ENCODE results near the gene CDKN2C.
"Not testable (repeated sequence)": the region's sequence is repeated elsewhere in the genome, so short reads cannot be mapped to it uniquely, and the experiment has no call there.

CDKN2C gene

GRCh38 chr1:50949286-50949982, 20.6 kb upstream of the CDKN2C start:
- TF ChIP-seq CTCF (IDR thresholded peaks at IDR 0.05; ENCODE audit: low read length) (no peak), EZH2 (IDR thresholded peaks at IDR 0.05; ENCODE audit: borderline replicate concordance, low read length) (no peak)
- H3K27ac ChIP-seq (ENCODE audit: low read depth, low read length, poor library complexity, severe bottlenecking): no peak overlapping the region
- H3K9ac ChIP-seq (ENCODE audit: low read length): no peak overlapping the region
- no peaks in the 10 kb centered on the region for H3F3A ChIP-seq (ENCODE audit: insufficient read depth, low read length)
- no peaks in the 10 kb centered on the region for H3K9me3 ChIP-seq (ENCODE audit: low read length)
- H3K4me3 ChIP-seq (ENCODE audit: low read depth, low read length, poor library complexity, severe bottlenecking): no peak overlapping the region
- H3K27me3 ChIP-seq (ENCODE audit: insufficient read depth, low read length): no peaks in the 10 kb centered on the region
- no peak overlapping the region for H2AFZ ChIP-seq (ENCODE audit: low read length)
- no peaks in the 10 kb centered on the region for H4K20me1 ChIP-seq (ENCODE audit: insufficient read depth, low read length)
- no peaks in the 10 kb centered on the region for H3K9me2 ChIP-seq (ENCODE audit: low read depth, low read length)
- H3K36me3 ChIP-seq (ENCODE audit: insufficient read depth, low read length): peaks cover 42% of the 10 kb centered on the region
- H3K4me2 ChIP-seq (ENCODE audit: low read length): no peak overlapping the region
- no peaks in the 10 kb centered on the region for H3K4me1 ChIP-seq (ENCODE audit: insufficient read depth, low read length, severe bottlenecking)
- H3K79me2 ChIP-seq (ENCODE audit: insufficient read depth, low read length): peaks cover 84% of the 10 kb centered on the region

- H3K4me2 ChIP-seq (ENCODE audit: low read length): no peak overlapping the region
- H3K27ac ChIP-seq (ENCODE audit: low read depth, low read length, poor library complexity, severe bottlenecking): no peak overlapping the region
- no peaks in the 10 kb centered on the region for H3K9me2 ChIP-seq (ENCODE audit: low read depth, low read length)
- H3K27me3 ChIP-seq (ENCODE audit: insufficient read depth, low read length): no peaks in the 10 kb centered on the region
- peaks cover 5% of the 10 kb centered on the region for H3K4me1 ChIP-seq (ENCODE audit: insufficient read depth, low read length, severe bottlenecking)
- no peaks in the 10 kb centered on the region for H3F3A ChIP-seq (ENCODE audit: insufficient read depth, low read length)
- no peak for TF ChIP-seq CTCF (IDR thresholded peaks at IDR 0.05; ENCODE audit: low read length)
- TF ChIP-seq EZH2 (IDR thresholded peaks at IDR 0.05; ENCODE audit: borderline replicate concordance, low read length): no peak
- no peaks in the 10 kb centered on the region for H3K9me3 ChIP-seq (ENCODE audit: low read length)
- no peak overlapping the region for H3K9ac ChIP-seq (ENCODE audit: low read length)
- H4K20me1 ChIP-seq (ENCODE audit: insufficient read depth, low read length): no peaks in the 10 kb centered on the region
- H2AFZ ChIP-seq (ENCODE audit: low read length): no peak overlapping the region
- no peak overlapping the region for H3K4me3 ChIP-seq (ENCODE audit: low read depth, low read length, poor library complexity, severe bottlenecking)
- peaks cover 84% of the 10 kb centered on the region for H3K79me2 ChIP-seq (ENCODE audit: insufficient read depth, low read length)
- H3K36me3 ChIP-seq (ENCODE audit: insufficient read depth, low read length): peaks cover 40% of the 10 kb centered on the region
Measured at GRCh38 chr1:50950396-50950795, 19.6 kb upstream of the CDKN2C start.

GRCh38 chr1:50952566-50952965, 17.5 kb upstream of the CDKN2C start:
- H3K9me2 ChIP-seq (ENCODE audit: low read depth, low read length); H2AFZ ChIP-seq (ENCODE audit: low read length); H3K4me3 ChIP-seq (ENCODE audit: low read depth, low read length, poor library complexity, severe bottlenecking); H3K27me3 ChIP-seq (ENCODE audit: insufficient read depth, low read length); H3F3A ChIP-seq (ENCODE audit: insufficient read depth, low read length); H3K9me3 ChIP-seq (ENCODE audit: low read length); H4K20me1 ChIP-seq (ENCODE audit: insufficient read depth, low read length); H3K9ac ChIP-seq (ENCODE audit: low read length); H3K4me2 ChIP-seq (ENCODE audit: low read length); H3K27ac ChIP-seq (ENCODE audit: low read depth, low read length, poor library complexity, severe bottlenecking): not testable (repeated sequence)
- Histone ChIP-seq H3K36me3 (ENCODE audit: insufficient read depth, low read length) (peaks cover 44% of the 10 kb centered on the region), H3K79me2 (ENCODE audit: insufficient read depth, low read length) (peaks cover 84% of the 10 kb centered on the region), H3K4me1 (ENCODE audit: insufficient read depth, low read length, severe bottlenecking) (peaks cover 15% of the 10 kb centered on the region)

- Histone ChIP-seq H3K27me3 (ENCODE audit: insufficient read depth, low read length) (no peaks in the 10 kb centered on the region), H3K4me1 (ENCODE audit: insufficient read depth, low read length, severe bottlenecking) (peaks cover 27% of the 10 kb centered on the region), H3K4me2 (ENCODE audit: low read length) (no peak overlapping the region; the same call in 1 of the 2 replicates), H3K9me2 (ENCODE audit: low read depth, low read length) (no peaks in the 10 kb centered on the region), H4K20me1 (ENCODE audit: insufficient read depth, low read length) (no peaks in the 10 kb centered on the region), H3K9ac (ENCODE audit: low read length) (no peak overlapping the region), H3K36me3 (ENCODE audit: insufficient read depth, low read length) (peaks cover 37% of the 10 kb centered on the region), H2AFZ (ENCODE audit: low read length) (no peak overlapping the region), H3F3A (ENCODE audit: insufficient read depth, low read length) (no peaks in the 10 kb centered on the region), H3K79me2 (ENCODE audit: insufficient read depth, low read length) (peaks cover 80% of the 10 kb centered on the region), H3K9me3 (ENCODE audit: low read length) (no peaks in the 10 kb centered on the region), H3K27ac (ENCODE audit: low read depth, low read length, poor library complexity, severe bottlenecking) (no peak overlapping the region), H3K4me3 (ENCODE audit: low read depth, low read length, poor library complexity, severe bottlenecking) (no peak overlapping the region)
- TF ChIP-seq CTCF (IDR thresholded peaks at IDR 0.05; ENCODE audit: low read length) (no peak), EZH2 (IDR thresholded peaks at IDR 0.05; ENCODE audit: borderline replicate concordance, low read length) (no peak)
Measured at GRCh38 chr1:50955116-50955515, 14.9 kb upstream of the CDKN2C start.

Data from OCI-LY1 (cell line).